Calu3 (cell line): Measurements from ENCODE around the gene HYPK. TPM values are rescaled to one million over a fixed set of nuclear protein-coding genes. Genes with fewer than 3 reads are reported as not detected.
"Not testable (repeated sequence)": the region's sequence is repeated elsewhere in the genome, so short reads cannot be mapped to it uniquely, and the experiment has no call there.

Experiments used
- BruUV-seq: library from RNA; stranded (reverse); fragments of 400-500 nt; replicated peaks from 2 replicates; lab custom pipeline; 2021; lab: Mats Ljungman, UMichigan
- CTCF ChIA-PET: fragments of 300-600 bp; sonication (Branson Sonifier 250); formaldehyde crosslinking; loops from one replicate; lab custom pipeline; 2022; ENCODE audit warnings: antibody characterized with exemption; lab: Charles Lee
- DNase-seq: peaks from one replicate; pipeline ENCODE4 v3.0.0; 2022
- H3K27ac Mint-ChIP-seq: one replicate; pipeline ENCODE4 v1.8.0; 2022; ENCODE audit warnings: mixed read lengths; ENCODE audit not compliant: unreplicated experiment
- H3K27me3 Mint-ChIP-seq: one replicate; pipeline ENCODE4 v1.8.0; 2022; ENCODE audit warnings: mixed read lengths; ENCODE audit not compliant: unreplicated experiment
- H3K36me3 Mint-ChIP-seq: one replicate; pipeline ENCODE4 v1.8.0; 2022; ENCODE audit warnings: mild to moderate bottlenecking, moderate library complexity, mixed read lengths; ENCODE audit not compliant: insufficient read depth, unreplicated experiment
- H3K4me1 Mint-ChIP-seq: one replicate; pipeline ENCODE4 v1.8.0; 2022; ENCODE audit warnings: mild to moderate bottlenecking, low read depth, mixed read lengths; ENCODE audit not compliant: unreplicated experiment
- H3K4me3 Mint-ChIP-seq: one replicate; pipeline ENCODE4 v1.8.0; 2022; ENCODE audit warnings: mild to moderate bottlenecking, low read depth, moderate library complexity, mixed read lengths; ENCODE audit not compliant: unreplicated experiment
- H3K9me3 Mint-ChIP-seq: one replicate; pipeline ENCODE4 v1.8.0; 2022; ENCODE audit warnings: low read depth, mixed read lengths; ENCODE audit not compliant: unreplicated experiment
- CTCF ChIP-seq: fragments of 200-600 bp; IDR thresholded peaks from one replicate; pipeline ENCODE4 v1.8.0; 2022; ENCODE audit warnings: antibody characterized with exemption; ENCODE audit not compliant: unreplicated experiment
- intact Hi-C: fragments of 100-400 bp; cut with micrococcal nuclease; formaldehyde crosslinking; loops from one replicate; pipeline ENCODE4 v1.10.0; 2022; ENCODE audit not compliant: unreplicated experiment
- total RNA-seq: library from RNA; stranded (reverse); gene quantifications from 2 replicates; pipeline ENCODE4 v1.2.3, GENCODE V29; 2022

The HYPK gene
- total RNA-seq, 1 experiment from 2014 or later, result 17.4 TPM

DNA sequence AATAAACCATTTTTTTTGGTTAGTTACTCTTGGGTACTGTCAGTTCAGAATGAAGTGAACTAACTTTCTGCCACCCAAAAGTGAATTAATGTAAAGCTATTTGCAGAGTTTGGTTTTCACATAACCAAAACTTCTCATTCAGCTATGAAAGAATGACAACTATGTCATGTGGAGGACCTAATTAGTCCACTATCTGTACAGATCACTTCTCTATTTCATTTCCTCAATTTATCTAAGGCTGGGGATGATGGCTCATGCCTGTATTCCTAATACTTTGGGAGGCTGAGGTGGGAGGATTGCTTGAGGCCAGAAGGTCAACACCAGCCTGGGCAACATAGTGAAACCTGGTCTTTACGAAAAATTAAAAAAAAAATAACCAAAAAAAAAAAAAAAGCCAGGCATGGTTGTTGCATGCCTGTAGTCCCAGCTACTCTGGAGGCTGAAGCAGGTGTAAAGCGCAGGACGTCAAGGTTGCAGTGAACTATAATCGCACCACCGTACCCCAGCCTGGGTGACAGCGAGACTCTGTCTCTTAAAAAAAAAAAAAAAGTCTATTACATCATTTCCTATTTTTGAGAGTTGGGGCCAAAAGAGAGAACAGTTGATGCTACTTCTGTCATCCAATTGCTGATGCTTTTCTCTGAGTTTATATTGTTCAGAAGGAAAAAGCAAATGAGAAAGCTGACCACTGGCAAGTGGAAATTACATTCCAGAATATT is 8.7 kb downstream of the HYPK start:
- H3K4me1 Mint-ChIP-seq, result no peaks in the 10 kb centered on the region
- CTCF ChIA-PET, result interaction anchor here (0.7 kb wide), 1 partner anchor 20 kb away, joined by 7 read pairs; no protein-coding TSS in a partner anchor
- H3K4me3 Mint-ChIP-seq, result no peak overlapping the region
- BruUV-seq, result no TSS peak
- no peak for DNase-seq
- H3K27ac Mint-ChIP-seq, result no peak overlapping the region
- no peaks in the 10 kb centered on the region for H3K9me3 Mint-ChIP-seq
- TF ChIP-seq CTCF, result no peak
- no peaks in the 10 kb centered on the region for H3K27me3 Mint-ChIP-seq
- intact Hi-C loops, result no loop called here
- peaks cover 22% of the 10 kb centered on the region for H3K36me3 Mint-ChIP-seq

GRCh38 chr15:43815064-43815463 is 14.7 kb downstream of the HYPK start:
- H3K4me1 Mint-ChIP-seq, H3K27me3 Mint-ChIP-seq, intact Hi-C loops, BruUV-seq, CTCF ChIA-PET, H3K4me3 Mint-ChIP-seq, H3K9me3 Mint-ChIP-seq, H3K27ac Mint-ChIP-seq, DNase-seq: not testable (repeated sequence)
- H3K36me3 Mint-ChIP-seq, result peaks cover 16% of the 10 kb centered on the region

- no TSS peak for BruUV-seq
- H3K9me3 Mint-ChIP-seq, result no peaks in the 10 kb centered on the region
- peaks cover 17% of the 10 kb centered on the region for H3K36me3 Mint-ChIP-seq
- H3K4me1 Mint-ChIP-seq, result no peaks in the 10 kb centered on the region
- no peak overlapping the region for H3K4me3 Mint-ChIP-seq
- CTCF ChIA-PET, result no interaction called here
- no peak for DNase-seq
- H3K27ac Mint-ChIP-seq, result no peak overlapping the region
- intact Hi-C loops, result no loop called here
- no peaks in the 10 kb centered on the region for H3K27me3 Mint-ChIP-seq
- TF ChIP-seq CTCF, result no peak
Observed at GRCh38 chr15:43821505-43821904, 21.1 kb downstream of the HYPK start.

- DNase-seq, result peak; percentile 77
- H3K4me3 Mint-ChIP-seq, result peak within 1 kb of the TSS; percentile 83
- H3K27me3 Mint-ChIP-seq, result no peaks in the 10 kb centered on the region
- CTCF ChIA-PET, result interaction anchor here (0.6 to 0.9 kb wide), 3 partner anchors 17 to 35 kb away, joined by 3 to 9 read pairs (median 3); no protein-coding TSS in a partner anchor
- peak within 1 kb of the TSS; percentile 95 for H3K27ac Mint-ChIP-seq
- peaks cover 10% of the 10 kb centered on the region for H3K36me3 Mint-ChIP-seq
- H3K4me1 Mint-ChIP-seq, result no peaks in the 10 kb centered on the region
- no peaks in the 10 kb centered on the region for H3K9me3 Mint-ChIP-seq
- BruUV-seq, result TSS peak; percentile 85
- intact Hi-C loops, result no loop called here
- TF ChIP-seq CTCF, result no peak
Observed at GRCh38 chr15:43824302-43825246, 24.2 kb downstream of the HYPK start, which contains the start of gene MFAP1. Gene MFAP1 (minus strand): TSS chr15:43824690. CDS start chr15:43824569, 121 bp downstream.

DNA sequence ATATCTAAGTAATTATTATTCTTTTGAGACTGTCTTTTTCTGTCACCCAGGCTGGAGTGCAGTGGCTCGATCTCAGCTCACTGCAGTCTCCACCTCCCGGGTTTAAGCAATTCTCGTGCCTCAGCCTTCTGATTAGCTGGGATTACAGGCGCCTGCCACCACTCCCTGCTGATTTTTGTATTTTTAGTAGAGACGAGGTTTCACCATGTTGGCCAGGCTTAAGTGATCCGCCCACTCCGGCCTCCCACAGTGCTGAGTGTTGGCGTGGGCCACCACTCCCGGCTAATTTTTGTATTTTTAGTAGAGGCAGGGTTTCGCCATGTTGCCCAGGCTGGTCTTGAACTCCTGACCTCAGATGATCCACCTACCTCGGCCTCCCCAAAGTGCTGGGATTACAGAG is 24.9 kb downstream of the HYPK start:
- H3K36me3 Mint-ChIP-seq, BruUV-seq, H3K9me3 Mint-ChIP-seq, intact Hi-C loops, H3K4me1 Mint-ChIP-seq, H3K27ac Mint-ChIP-seq, CTCF ChIA-PET, H3K4me3 Mint-ChIP-seq, DNase-seq, H3K27me3 Mint-ChIP-seq: not testable (repeated sequence)
